NCI-H1694 treated with DMSO at 0.1 percent for 48 hours (cell line): ENCODE results near the gene EEFSEC.

Source experiments
- DNase-seq: peaks from one replicate; lab custom pipeline; 2025; lab: John Stamatoyannopoulos, UW

Gene EEFSEC

GRCh38 chr3:128273109-128273840, 120.0 kb downstream of the EEFSEC start:
- DNase-seq = no peak

- no peak for DNase-seq
Measured at GRCh38 chr3:128273841-128274573, 120.7 kb downstream of the EEFSEC start.

- no peak for DNase-seq
Measured at GRCh38 chr3:128274837-128275236, 121.6 kb downstream of the EEFSEC start.

- no peak for DNase-seq
Measured at GRCh38 chr3:128275316-128276145, 122.2 kb downstream of the EEFSEC start.

GRCh38 chr3:128276146-128276435, 122.8 kb downstream of the EEFSEC start:
- no peak for DNase-seq

- DNase-seq = no peak
Measured at GRCh38 chr3:128276577-128277183, 123.4 kb downstream of the EEFSEC start.

GRCh38 chr3:128277378-128278069, 124.2 kb downstream of the EEFSEC start:
- DNase-seq = no peak

- no peak for DNase-seq
Measured at GRCh38 chr3:128278130-128278529, 124.8 kb downstream of the EEFSEC start.

- no peak for DNase-seq
Measured at GRCh38 chr3:128278761-128279600, 125.7 kb downstream of the EEFSEC start.

GRCh38 chr3:128279601-128279880, 126.3 kb downstream of the EEFSEC start:
- DNase-seq = no peak

GRCh38 chr3:128280481-128281052, 127.3 kb downstream of the EEFSEC start:
- no peak for DNase-seq

- DNase-seq = no peak
Measured at GRCh38 chr3:128281056-128281455, 127.8 kb downstream of the EEFSEC start.

GRCh38 chr3:128281461-128282367, 128.4 kb downstream of the EEFSEC start:
- no peak for DNase-seq

GRCh38 chr3:128282380-128283196, 129.3 kb downstream of the EEFSEC start:
- no peak for DNase-seq

- no peak for DNase-seq
Measured at GRCh38 chr3:128283421-128283820, 130.1 kb downstream of the EEFSEC start.

GRCh38 chr3:128285042-128285966, 132.0 kb downstream of the EEFSEC start:
- DNase-seq = no peak

GRCh38 chr3:128285967-128286321, 132.7 kb downstream of the EEFSEC start:
- no peak for DNase-seq

- no peak for DNase-seq
Measured at GRCh38 chr3:128286691-128287090, 133.4 kb downstream of the EEFSEC start.
